GM10248 (cell line): ENCODE measurements around the gene METTL8.

Experiments
- CTCF ChIA-PET: fragments of 300-600 bp; sonication (Branson Sonifier 250); formaldehyde crosslinking; extraction: SDS; loops from one replicate; lab custom pipeline; 2021; ENCODE audit warnings: antibody characterized with exemption; lab: Yijun Ruan, JAX
- POLR2A ChIA-PET: fragments of 350-650 bp; sonication (Branson Sonifier 250); formaldehyde crosslinking; extraction: SDS; loops from one replicate; lab custom pipeline; 2020; ENCODE audit warnings: antibody characterized with exemption; lab: Yijun Ruan, JAX
- DNase-seq: peaks from one replicate; pipeline ENCODE4 v3.0.0; 2012; ENCODE audit errors: extremely low spot score
- CTCF ChIP-seq: IDR thresholded peaks from 2 replicates; pipeline ENCODE4 v1.5.1; 2012; ENCODE audit warnings: mild to moderate bottlenecking, low read depth; ENCODE audit errors: extremely low read depth, missing control alignments, control extremely low read depth

METTL8 gene

GRCh38 chr2:171400395-171400794 is 33.4 kb downstream of the METTL8 start:
- ChIA-PET POLR2A (no interaction called here), CTCF (interaction anchor here (1.0 to 3.2 kb wide), 5 partner anchors 9 to 16 kb away, joined by 3 to 19 read pairs (median 7); no protein-coding TSS in a partner anchor)
- DNase-seq = no peak
- no peak for TF ChIP-seq CTCF

GRCh38 chr2:171399292-171399691 is 34.5 kb downstream of the METTL8 start:
- CTCF ChIA-PET = interaction anchor here (1.0 to 3.2 kb wide), 7 partner anchors 8 to 471 kb away, joined by 3 to 19 read pairs (median 7); no protein-coding TSS in a partner anchor
- no peak for DNase-seq
- TF ChIP-seq CTCF = no peak
- POLR2A ChIA-PET = no interaction called here

GRCh38 chr2:171394164-171394740 is 39.5 kb downstream of the METTL8 start:
- no peak for DNase-seq
- ChIA-PET POLR2A (interaction anchor here (1.1 kb wide), 1 partner anchor 22 kb away, joined by 4 read pairs; no protein-coding TSS in a partner anchor), CTCF (interaction anchor here (0.9 to 3.1 kb wide), 7 partner anchors 10 to 59 kb away, joined by 3 to 13 read pairs (median 3); no protein-coding TSS in a partner anchor)
- no peak for TF ChIP-seq CTCF

- TF ChIP-seq CTCF = no peak
- CTCF ChIA-PET = interaction anchor here (0.9 to 3.1 kb wide), 9 partner anchors 8 to 45 kb away, joined by 3 to 13 read pairs (median 3); no protein-coding TSS in a partner anchor
- POLR2A ChIA-PET = no interaction called here
- DNase-seq = no peak
Observed at GRCh38 chr2:171393487-171393886, 40.3 kb downstream of the METTL8 start.

- TF ChIP-seq CTCF = no peak
- no peak for DNase-seq
- ChIA-PET POLR2A (no interaction called here), CTCF (interaction anchor here (1.0 to 1.6 kb wide), 3 partner anchors 8 to 23 kb away, joined by 3 read pairs; no protein-coding TSS in a partner anchor)
Observed at GRCh38 chr2:171391532-171391931, 42.3 kb downstream of the METTL8 start.

GRCh38 chr2:171390941-171391516 is 42.8 kb downstream of the METTL8 start:
- POLR2A ChIA-PET = no interaction called here
- no peak for TF ChIP-seq CTCF
- no peak for DNase-seq
- CTCF ChIA-PET = interaction anchor here (1.0 to 1.6 kb wide), 3 partner anchors 9 to 23 kb away, joined by 3 read pairs; no protein-coding TSS in a partner anchor
